GM10266 (cell line): Measurements from ENCODE around the gene AMOTL1.

Experiments
- DNase-seq: peaks from one replicate; pipeline ENCODE4 v3.0.0; 2012; ENCODE audit errors: extremely low spot score
- TF ChIP-seq, protein P1 (sequence below): IDR thresholded peaks from 2 replicates; pipeline ENCODE4 v1.5.1; 2012; ENCODE audit warnings: mild to moderate bottlenecking, low read depth; ENCODE audit not compliant: control insufficient read depth, insufficient read depth; ENCODE audit errors: missing control alignments

Gene AMOTL1

DNA sequence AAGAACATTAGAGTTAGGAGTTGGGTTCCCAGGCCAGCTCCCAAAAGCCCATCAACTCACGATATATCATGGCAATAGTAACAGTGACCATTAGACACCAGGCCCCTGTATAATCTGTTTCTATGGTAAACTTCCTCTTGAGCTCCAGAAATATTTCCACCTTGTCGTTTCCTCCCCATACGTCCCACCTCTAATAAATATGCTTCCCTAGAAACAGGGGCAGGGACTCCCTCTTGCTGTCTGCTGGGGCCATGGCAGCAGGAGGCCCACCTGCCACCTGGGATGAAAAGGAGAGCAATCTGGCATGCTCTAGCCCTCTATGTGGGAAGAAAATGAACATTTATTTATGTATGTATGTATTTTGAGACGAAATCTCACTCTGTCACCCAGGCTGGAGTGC lies 32.2 kb upstream of the AMOTL1 start:
- TF ChIP-seq, protein P1, sequence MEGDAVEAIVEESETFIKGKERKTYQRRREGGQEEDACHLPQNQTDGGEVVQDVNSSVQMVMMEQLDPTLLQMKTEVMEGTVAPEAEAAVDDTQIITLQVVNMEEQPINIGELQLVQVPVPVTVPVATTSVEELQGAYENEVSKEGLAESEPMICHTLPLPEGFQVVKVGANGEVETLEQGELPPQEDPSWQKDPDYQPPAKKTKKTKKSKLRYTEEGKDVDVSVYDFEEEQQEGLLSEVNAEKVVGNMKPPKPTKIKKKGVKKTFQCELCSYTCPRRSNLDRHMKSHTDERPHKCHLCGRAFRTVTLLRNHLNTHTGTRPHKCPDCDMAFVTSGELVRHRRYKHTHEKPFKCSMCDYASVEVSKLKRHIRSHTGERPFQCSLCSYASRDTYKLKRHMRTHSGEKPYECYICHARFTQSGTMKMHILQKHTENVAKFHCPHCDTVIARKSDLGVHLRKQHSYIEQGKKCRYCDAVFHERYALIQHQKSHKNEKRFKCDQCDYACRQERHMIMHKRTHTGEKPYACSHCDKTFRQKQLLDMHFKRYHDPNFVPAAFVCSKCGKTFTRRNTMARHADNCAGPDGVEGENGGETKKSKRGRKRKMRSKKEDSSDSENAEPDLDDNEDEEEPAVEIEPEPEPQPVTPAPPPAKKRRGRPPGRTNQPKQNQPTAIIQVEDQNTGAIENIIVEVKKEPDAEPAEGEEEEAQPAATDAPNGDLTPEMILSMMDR: no peak
- DNase-seq: no peak

DNA sequence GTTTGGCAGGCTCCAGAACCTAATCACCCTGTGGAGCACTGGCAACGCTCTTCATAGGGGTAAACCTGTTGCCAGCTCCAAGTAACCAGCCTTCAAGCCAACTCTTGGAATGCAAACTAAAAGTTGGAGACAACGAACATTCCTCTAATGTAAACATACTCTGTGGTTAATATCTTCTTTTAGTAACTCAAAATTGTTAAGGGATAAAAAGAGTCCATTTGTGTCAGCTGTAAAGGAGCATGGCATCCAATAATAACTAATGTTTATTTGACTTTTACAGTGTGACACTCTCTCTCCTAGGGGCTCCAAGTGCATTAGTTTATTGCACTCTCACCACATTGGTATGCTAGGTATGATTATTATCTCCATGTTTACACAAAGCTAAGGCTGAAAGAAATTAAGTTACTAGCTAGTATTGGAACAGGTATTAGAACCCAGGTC lies 31.0 kb upstream of the AMOTL1 start:
- TF ChIP-seq, protein P1: no peak
- DNase-seq: no peak

DNA sequence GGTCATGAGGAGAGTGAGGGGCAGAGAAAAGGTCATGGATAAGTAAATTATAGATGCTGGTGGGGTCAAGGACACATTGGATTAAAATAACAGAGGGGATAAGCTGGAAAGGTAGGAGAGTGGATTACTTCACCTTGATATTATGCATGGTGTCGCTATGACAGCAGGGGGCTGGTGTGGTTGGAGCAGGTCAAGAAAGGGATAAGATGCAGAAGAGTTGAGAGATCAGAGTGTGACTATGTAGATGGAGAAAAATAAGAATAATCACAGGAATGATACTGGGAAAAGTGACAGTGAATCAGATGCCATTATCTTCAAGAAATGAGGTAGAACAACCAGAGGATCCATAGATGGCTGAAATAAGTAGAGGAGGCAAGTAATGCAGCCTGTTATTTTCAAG lies 29.4 kb upstream of the AMOTL1 start:
- TF ChIP-seq, protein P1: no peak
- no peak for DNase-seq

DNA sequence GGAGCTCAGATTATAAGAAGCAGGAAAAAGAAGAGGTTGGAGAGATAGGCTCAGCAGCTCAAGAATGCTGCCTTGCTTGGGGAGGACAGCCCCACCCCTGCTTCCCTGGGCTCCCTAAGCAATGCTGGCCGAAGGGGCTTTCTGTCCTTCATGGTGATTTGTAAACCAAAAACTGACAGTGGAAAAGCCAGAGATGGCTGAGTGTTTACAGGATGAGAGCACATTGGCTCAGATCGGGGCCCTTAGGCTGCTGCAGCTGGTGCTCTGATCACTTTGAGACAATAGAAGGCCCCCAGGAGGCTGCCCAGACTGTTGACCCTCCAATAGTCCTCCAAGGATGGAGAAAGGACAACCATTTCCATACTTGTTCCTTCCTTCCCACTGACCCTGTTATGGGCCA lies 28.8 kb upstream of the AMOTL1 start:
- DNase-seq: no peak
- TF ChIP-seq, protein P1: no peak

DNA sequence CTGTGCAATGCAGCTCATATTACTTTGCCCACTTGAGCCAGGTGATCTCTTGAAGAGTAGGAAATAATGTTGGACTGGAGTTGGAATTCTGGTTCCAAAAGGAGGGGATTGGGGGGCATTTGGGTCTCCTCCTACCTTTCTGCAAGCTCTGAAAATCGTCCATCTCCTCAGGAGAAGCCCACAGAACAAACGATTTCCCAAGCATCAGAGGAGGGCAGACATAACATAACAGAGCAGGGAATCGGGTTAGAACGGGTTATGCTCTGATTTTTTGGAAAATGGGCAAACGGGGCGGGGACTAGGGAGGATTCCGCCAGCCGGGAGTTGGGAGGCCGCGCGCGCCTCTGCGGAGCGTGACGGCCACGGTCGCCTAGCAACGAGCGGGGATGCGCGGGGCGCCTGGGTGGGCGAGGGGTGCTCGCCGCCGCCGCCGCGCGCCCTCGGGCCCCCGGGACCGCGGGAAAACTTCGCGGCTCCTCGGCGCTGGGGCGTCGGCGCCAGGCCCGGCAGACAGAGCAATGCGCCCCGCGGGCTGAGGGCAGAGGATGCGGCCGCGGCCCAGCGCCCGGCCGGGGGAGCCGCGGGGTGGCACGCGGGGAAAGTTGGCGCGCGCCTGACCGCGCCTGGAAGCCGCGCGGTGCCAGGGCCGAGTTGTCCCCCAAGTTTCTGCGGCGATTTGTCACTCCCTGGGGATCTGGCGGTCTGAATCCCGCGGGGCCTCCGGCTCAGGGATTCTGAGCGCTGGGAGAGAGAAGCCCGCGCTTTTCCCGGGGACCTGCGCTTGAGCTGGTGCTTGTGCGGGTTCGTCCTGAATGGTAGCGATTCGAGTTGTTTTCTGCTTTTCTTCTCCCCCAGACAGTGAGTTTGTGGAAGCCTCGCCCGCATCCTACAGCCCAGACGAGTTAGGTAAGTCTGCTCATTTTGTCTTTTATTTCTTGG lies 27.8 kb upstream of the AMOTL1 start:
- no peak for DNase-seq

DNA sequence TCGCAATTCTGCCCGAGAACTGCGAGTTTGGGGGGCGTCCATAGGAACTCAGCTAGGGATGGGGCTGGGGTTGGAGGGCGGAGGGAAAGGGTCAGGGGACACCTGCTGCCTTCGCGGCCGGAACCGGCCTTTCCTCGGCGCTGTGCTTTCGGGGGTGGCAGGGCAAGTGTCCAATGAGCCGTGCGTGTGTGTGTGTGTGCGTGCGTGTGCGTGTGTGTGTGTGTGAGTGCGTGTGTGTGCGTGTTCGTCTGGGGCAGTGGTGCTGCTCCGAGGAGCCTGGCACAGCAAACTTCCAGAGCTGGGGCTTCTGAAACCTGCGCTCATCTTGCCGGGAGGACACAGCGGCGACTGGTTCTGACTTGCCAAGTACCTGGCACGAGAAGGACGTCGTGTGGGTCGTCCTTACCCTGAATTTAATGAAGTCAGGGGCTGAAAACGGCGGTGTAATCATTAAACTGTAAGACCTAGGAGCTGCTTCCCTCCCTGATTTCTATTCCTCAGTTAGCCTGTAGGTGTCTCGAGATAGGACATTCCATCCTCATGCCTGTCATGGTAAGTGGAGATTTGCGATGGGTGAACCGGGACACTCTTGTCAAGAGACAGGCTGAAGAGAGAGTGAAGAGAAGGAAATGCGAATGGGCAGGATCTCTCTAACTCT lies 27.0 kb upstream of the AMOTL1 start:
- DNase-seq: peak; percentile 56
- TF ChIP-seq, protein P1: no peak

More for the DNA sequence above, 27.8 kb upstream of the AMOTL1 start:
- TF ChIP-seq, protein P1: no peak

DNA sequence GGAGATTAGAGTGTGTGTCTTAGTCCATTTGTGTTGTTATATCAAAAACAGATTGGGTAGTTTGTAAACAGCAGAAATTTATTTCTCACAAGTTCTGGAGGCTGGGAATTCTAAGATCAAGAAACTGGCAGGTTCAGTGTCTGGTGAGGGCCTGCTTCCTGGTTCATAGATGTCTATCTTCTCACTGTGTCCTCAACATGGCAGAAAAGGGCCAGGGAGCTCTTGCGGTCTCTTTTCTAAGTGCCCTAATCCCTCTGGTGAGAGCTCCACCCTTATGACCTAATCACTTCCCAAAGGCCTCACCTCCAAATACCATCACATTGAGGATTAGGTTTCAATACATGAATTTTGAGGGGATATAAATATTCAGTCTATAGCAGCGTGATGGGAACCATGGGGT lies 25.5 kb upstream of the AMOTL1 start:
- TF ChIP-seq, protein P1: no peak
- no peak for DNase-seq
